Lung (tissue), 12 donors: ENCODE results near the gene RHOBTB1. TPM values are rescaled to one million over a fixed set of nuclear protein-coding genes. Genes with fewer than 3 reads are reported as not detected.
A peak's percentile ranks its signal among the peaks of the same experiment; 100 is the strongest.

ENCODE experiments used
- ATAC-seq: fragments of 200-7000 bp; cut with Tn5 transposase; one replicate; pipeline ENCODE4 v1.9.1; 2020; ENCODE audit warnings: moderate number of reproducible peaks; ENCODE audit not compliant: insufficient read depth, low FRiP score
- DNase-seq, 3 donors: peaks; one replicate each; pipeline ENCODE4 v3.0.0-alpha.2; 2013 to 2017
- H3K27ac ChIP-seq, 2 donors: one replicate each; pipeline ENCODE4 v1.5.1; 2013; ENCODE audit warnings: mild to moderate bottlenecking in 2 of 2, moderate library complexity in 2 of 2, control low read depth in 1 of 2, inconsistent platforms in 1 of 2, low read depth in 1 of 2, low read length in 1 of 2
- H3K27me3 ChIP-seq, 3 donors: one replicate each; pipeline ENCODE4 v1.5.1; 2013; ENCODE audit warnings: low read length in 2 of 3; ENCODE audit not compliant: control insufficient read depth in 3 of 3, insufficient read depth in 3 of 3
- H3K36me3 ChIP-seq, 4 donors: one replicate each; pipeline ENCODE4 v1.5.1; 2013; ENCODE audit warnings: low read length in 4 of 4, mild to moderate bottlenecking in 1 of 4, moderate library complexity in 1 of 4; ENCODE audit not compliant: control insufficient read depth in 4 of 4, insufficient read depth in 4 of 4
- H3K4me1 ChIP-seq, 5 donors: one replicate each; pipeline ENCODE4 v1.5.1; 2013; ENCODE audit warnings: low read length in 5 of 5, mild to moderate bottlenecking in 2 of 5, moderate library complexity in 1 of 5; ENCODE audit not compliant: control insufficient read depth in 5 of 5, insufficient read depth in 5 of 5
- H3K4me3 ChIP-seq: one replicate; pipeline ENCODE4 v1.5.1; 2013; ENCODE audit warnings: mild to moderate bottlenecking, control low read depth, moderate library complexity
- H3K9ac ChIP-seq, 2 donors: one replicate each; pipeline ENCODE4 v1.5.1; 2013; ENCODE audit warnings: low read length in 2 of 2, control low read depth in 1 of 2; ENCODE audit not compliant: insufficient read depth in 1 of 2
- H3K9me3 ChIP-seq, 4 donors: one replicate each; pipeline ENCODE4 v1.5.1; 2013; ENCODE audit warnings: low read length in 3 of 4, mild to moderate bottlenecking in 1 of 4, moderate library complexity in 1 of 4; ENCODE audit not compliant: control insufficient read depth in 4 of 4, insufficient read depth in 3 of 4
- WGBS, 2 donors: extraction: QIAGEN DNeasy Blood & Tissue Kit; methylation state at CpG; one replicate each; pipeline ENCODE4 v1.1.7; 2013; 5-methylcytosine and 5-hydroxymethylcytosine counted together
- polyA plus RNA-seq, 2 donors: library from polyadenylated mRNA; stranded (reverse); fragments of 200-250 nt; gene quantifications; one replicate each; pipeline ENCODE4 v1.2.1, GENCODE V29; 2013
- total RNA-seq, 2 donors: library from RNA; depleted of rRNA in 1 of 2; stranded (reverse); fragments of >200 nt in 1 of 2; gene quantifications; one replicate each; pipeline ENCODE4 v1.2.1, GENCODE V29; 2014 to 2021
- TF ChIP-seq, protein P1 (sequence below): IDR thresholded peaks from 2 replicates; pipeline ENCODE4 v1.5.1; 2012; ENCODE audit warnings: mild to moderate bottlenecking; ENCODE audit errors: control extremely low read depth, extremely low read depth
- donor health status: control.
- donor health status: control.
- donor health status: Bipolar disorder and iron deficiency.
- donor health status: healthy.
- donor health status: DM: yes; HTN: yes; CAD: no.

Gene RHOBTB1
- total and polyA plus RNA-seq, 4 donors = 4.8 to 27.2 (median 8.0) TPM

DNA sequence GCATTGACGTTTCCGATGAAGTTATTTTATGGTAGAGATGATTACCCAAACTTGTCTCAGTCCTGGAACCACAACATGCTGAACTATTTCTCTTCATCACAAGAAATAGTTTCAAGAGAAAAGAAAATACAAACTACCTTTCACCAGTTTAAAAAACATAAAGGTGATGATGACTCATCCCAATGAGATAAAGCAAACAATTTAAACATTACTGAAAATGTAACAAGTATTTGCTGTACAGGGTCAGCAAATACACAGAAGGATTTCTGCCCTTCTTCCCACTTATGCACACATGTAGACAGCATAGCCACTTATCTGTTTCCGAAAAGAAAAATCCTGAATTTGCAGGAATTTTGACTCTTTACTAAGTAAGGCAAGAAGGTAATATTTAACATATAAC lies 50.8 kb downstream of the RHOBTB1 start:
- H3K27me3 ChIP-seq = no peaks in the 10 kb centered on the region
- TF ChIP-seq, protein P1, sequence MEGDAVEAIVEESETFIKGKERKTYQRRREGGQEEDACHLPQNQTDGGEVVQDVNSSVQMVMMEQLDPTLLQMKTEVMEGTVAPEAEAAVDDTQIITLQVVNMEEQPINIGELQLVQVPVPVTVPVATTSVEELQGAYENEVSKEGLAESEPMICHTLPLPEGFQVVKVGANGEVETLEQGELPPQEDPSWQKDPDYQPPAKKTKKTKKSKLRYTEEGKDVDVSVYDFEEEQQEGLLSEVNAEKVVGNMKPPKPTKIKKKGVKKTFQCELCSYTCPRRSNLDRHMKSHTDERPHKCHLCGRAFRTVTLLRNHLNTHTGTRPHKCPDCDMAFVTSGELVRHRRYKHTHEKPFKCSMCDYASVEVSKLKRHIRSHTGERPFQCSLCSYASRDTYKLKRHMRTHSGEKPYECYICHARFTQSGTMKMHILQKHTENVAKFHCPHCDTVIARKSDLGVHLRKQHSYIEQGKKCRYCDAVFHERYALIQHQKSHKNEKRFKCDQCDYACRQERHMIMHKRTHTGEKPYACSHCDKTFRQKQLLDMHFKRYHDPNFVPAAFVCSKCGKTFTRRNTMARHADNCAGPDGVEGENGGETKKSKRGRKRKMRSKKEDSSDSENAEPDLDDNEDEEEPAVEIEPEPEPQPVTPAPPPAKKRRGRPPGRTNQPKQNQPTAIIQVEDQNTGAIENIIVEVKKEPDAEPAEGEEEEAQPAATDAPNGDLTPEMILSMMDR = no peak
- ATAC-seq (no peak), DNase-seq (no peak)
- peaks cover 0 to 19% (median 13%) of the 10 kb centered on the region in 5 donors for H3K4me1 ChIP-seq
- 87 to 95% methylated on average over 3 of the region's 3 CpGs for WGBS, 2 donors
- no peak overlapping the region for H3K9ac ChIP-seq
- no peaks in the 10 kb centered on the region for H3K9me3 ChIP-seq
- peaks cover 1 to 11% (median 4%) of the 10 kb centered on the region in 4 donors for H3K36me3 ChIP-seq
- no peak overlapping the region for H3K27ac ChIP-seq
- H3K4me3 ChIP-seq = no peak overlapping the region

DNA sequence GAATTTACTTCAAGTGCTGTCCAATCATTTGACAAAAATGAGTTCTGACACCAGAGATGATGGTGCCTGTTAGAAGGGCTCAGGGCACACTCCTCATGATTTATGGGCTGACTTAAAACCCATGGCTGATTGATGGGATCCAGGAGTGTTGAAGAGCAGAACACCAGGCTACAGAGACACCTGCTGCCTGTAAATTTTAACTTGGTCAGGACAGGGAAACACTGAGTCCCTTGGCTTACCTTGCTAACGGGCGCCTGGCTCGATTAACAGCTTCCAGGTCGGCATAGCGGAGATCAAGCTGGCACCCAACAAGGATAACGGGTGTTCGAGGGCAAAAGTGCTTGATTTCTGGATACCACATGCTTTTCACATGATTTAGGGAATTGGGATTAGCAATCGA lies 51.4 kb downstream of the RHOBTB1 start:
- TF ChIP-seq, protein P1 = no peak
- WGBS, 2 donors = 96 to 97% methylated on average over 8 of the region's 8 CpGs
- no peak for DNase-seq
- Histone ChIP-seq H3K4me1 (peaks cover 0 to 19% (median 13%) of the 10 kb centered on the region in 5 donors), H3K27ac (no peak overlapping the region), H3K36me3 (peaks cover 1 to 17% (median 7%) of the 10 kb centered on the region in 4 donors), H3K9ac (no peak overlapping the region), H3K9me3 (no peaks in the 10 kb centered on the region), H3K4me3 (no peak overlapping the region), H3K27me3 (no peaks in the 10 kb centered on the region)
- no peak for ATAC-seq

DNA sequence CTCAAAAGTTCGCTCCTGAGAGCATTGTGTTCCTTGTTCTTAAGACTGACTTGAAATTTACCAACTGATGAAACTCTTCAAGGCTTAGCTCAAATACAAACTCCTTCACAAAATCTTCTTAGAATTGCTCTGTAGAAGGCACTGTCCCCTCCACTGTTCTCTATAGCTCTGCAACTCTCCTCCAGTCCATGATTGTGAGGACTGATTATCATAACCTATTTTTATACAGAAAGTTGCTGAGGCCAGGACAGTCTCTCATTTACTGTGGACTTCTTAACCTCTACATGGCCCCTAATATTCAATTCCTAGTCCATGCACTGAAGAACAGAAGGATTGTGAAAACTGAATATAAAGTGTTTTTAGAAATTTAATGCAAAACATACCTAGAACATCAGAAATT lies 53.2 kb downstream of the RHOBTB1 start:
- Histone ChIP-seq H3K4me3 (no peak overlapping the region), H3K27ac (no peak overlapping the region), H3K9me3 (no peaks in the 10 kb centered on the region), H3K36me3 (peaks cover 2 to 22% (median 11%) of the 10 kb centered on the region in 4 donors), H3K4me1 (peaks cover 0 to 8% (median 2%) of the 10 kb centered on the region in 5 donors), H3K9ac (no peak overlapping the region), H3K27me3 (no peaks in the 10 kb centered on the region)
- DNase-seq = no peak
- ATAC-seq = no peak
- WGBS, 2 donors = 96 to 100% methylated on average over 1 of the region's 1 CpG
- TF ChIP-seq, protein P1 = no peak

DNA sequence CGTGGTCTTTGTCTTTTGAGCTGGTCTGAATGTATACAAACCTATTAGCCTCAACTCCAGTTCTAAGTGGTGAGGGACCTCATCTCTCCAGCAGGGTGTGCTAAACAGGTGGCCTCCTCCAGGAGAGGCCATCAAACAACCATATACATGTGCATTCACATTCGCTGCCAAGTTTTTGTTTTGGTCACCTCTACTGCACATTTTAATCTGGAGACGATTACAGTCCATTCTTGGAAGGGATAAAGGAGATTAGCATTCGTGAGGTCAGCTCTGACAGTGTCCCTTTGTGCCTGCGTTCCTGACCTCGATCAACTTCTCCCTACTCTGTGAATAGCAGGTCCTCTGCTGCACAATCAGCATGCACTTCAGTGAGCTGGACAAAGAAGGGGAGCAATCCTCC lies 60.8 kb downstream of the RHOBTB1 start:
- no peaks in the 10 kb centered on the region for H3K27me3 ChIP-seq
- TF ChIP-seq, protein P1 = peak; percentile 3
- ATAC-seq (no peak), DNase-seq (peak in 1 of 3 donors; percentile 26)
- peak overlapping the region in 1 of 2 donors; percentile 7 for H3K27ac ChIP-seq
- H3K36me3 ChIP-seq = peaks cover 7 to 46% (median 23%) of the 10 kb centered on the region in 4 donors
- no peak overlapping the region for H3K4me3 ChIP-seq
- no peaks in the 10 kb centered on the region for H3K9me3 ChIP-seq
- 75 to 82% methylated on average over 6 of the region's 6 CpGs for WGBS, 2 donors
- H3K9ac ChIP-seq = no peak overlapping the region
- H3K4me1 ChIP-seq = peaks cover 0 to 3% (median 0%) of the 10 kb centered on the region in 5 donors
